ENCODE measurements around the gene NOL3. TPM values are rescaled to one million over a fixed set of nuclear protein-coding genes. Genes with fewer than 3 reads are reported as not detected.

NOL3 gene
- total RNA-seq, 1 experiment from 2014 or later: 8.5 TPM

DNA sequence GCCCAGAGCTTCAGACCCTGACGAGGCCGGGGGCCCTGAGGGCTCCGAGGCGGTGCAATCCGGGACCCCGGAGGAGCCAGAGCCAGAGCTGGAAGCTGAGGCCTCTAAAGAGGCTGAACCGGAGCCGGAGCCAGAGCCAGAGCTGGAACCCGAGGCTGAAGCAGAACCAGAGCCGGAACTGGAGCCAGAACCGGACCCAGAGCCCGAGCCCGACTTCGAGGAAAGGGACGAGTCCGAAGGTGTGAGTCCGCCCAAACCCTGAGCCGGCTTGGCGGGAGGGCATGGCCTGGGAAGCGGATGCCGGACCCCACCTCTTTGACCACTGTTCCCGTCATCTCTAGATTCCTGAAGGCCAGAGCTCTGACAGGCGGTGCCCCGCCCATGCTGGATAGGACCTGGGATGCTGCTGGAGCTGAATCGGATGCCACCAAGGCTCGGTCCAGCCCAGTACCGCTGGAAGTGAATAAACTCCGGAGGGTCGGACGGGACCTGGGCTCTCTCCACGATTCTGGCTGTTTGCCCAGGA is 4.4 kb downstream of the NOL3 start:
- H3K4me1 Mint-ChIP-seq: peaks cover 34% of the 10 kb centered on the region
- POLR2A ChIA-PET: interaction anchor here (1.1 to 1.6 kb wide), 4 partner anchors 10 to 52 kb away, joined by 3 to 6 read pairs (median 4); partner anchors contain the start of genes FBXL8, TMEM208 and TRADD
- ATAC-seq (no peak), DNase-seq (ENCODE audit: low spot score) (no peak)
- H3K9me3 Mint-ChIP-seq: no peaks in the 10 kb centered on the region
- no peak overlapping the region for H3K27ac Mint-ChIP-seq
- peaks cover 3% of the 10 kb centered on the region; the same call in 1 of the 2 replicates for H3K36me3 Mint-ChIP-seq
- peak overlapping the region; percentile 37 for H3K4me3 Mint-ChIP-seq
- no peak for TF ChIP-seq RORB (CRISPR knock-in tag; IDR thresholded peaks at IDR 0.05)
- TF ChIP-seq, protein P1, sequence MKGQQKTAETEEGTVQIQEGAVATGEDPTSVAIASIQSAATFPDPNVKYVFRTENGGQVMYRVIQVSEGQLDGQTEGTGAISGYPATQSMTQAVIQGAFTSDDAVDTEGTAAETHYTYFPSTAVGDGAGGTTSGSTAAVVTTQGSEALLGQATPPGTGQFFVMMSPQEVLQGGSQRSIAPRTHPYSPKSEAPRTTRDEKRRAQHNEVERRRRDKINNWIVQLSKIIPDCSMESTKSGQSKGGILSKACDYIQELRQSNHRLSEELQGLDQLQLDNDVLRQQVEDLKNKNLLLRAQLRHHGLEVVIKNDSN (CRISPR knock-in tag; IDR thresholded peaks at IDR 0.05): no peak
- TF ChIP-seq, protein P2, sequence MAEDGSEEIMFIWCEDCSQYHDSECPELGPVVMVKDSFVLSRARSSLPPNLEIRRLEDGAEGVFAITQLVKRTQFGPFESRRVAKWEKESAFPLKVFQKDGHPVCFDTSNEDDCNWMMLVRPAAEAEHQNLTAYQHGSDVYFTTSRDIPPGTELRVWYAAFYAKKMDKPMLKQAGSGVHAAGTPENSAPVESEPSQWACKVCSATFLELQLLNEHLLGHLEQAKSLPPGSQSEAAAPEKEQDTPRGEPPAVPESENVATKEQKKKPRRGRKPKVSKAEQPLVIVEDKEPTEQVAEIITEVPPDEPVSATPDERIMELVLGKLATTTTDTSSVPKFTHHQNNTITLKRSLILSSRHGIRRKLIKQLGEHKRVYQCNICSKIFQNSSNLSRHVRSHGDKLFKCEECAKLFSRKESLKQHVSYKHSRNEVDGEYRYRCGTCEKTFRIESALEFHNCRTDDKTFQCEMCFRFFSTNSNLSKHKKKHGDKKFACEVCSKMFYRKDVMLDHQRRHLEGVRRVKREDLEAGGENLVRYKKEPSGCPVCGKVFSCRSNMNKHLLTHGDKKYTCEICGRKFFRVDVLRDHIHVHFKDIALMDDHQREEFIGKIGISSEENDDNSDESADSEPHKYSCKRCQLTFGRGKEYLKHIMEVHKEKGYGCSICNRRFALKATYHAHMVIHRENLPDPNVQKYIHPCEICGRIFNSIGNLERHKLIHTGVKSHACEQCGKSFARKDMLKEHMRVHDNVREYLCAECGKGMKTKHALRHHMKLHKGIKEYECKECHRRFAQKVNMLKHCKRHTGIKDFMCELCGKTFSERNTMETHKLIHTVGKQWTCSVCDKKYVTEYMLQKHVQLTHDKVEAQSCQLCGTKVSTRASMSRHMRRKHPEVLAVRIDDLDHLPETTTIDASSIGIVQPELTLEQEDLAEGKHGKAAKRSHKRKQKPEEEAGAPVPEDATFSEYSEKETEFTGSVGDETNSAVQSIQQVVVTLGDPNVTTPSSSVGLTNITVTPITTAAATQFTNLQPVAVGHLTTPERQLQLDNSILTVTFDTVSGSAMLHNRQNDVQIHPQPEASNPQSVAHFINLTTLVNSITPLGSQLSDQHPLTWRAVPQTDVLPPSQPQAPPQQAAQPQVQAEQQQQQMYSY (CRISPR knock-in tag; IDR thresholded peaks at IDR 0.05): peak; percentile 49; the same call in 1 of the 2 replicates
- TF ChIP-seq ZNF121 (CRISPR knock-in tag; IDR thresholded peaks at IDR 0.05): no peak
- TF ChIP-seq, protein P3, sequence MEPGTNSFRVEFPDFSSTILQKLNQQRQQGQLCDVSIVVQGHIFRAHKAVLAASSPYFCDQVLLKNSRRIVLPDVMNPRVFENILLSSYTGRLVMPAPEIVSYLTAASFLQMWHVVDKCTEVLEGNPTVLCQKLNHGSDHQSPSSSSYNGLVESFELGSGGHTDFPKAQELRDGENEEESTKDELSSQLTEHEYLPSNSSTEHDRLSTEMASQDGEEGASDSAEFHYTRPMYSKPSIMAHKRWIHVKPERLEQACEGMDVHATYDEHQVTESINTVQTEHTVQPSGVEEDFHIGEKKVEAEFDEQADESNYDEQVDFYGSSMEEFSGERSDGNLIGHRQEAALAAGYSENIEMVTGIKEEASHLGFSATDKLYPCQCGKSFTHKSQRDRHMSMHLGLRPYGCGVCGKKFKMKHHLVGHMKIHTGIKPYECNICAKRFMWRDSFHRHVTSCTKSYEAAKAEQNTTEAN (CRISPR knock-in tag; IDR thresholded peaks at IDR 0.05): 0 out of 2 replicates have a peak, but pooled peaks have one; percentile 23
- no peak for TF ChIP-seq OVOL2 (CRISPR knock-in tag; IDR thresholded peaks at IDR 0.05; ENCODE audit: borderline replicate concordance)
- TF ChIP-seq JAZF1 (CRISPR knock-in tag; IDR thresholded peaks at IDR 0.05): no peak
- TF ChIP-seq ZNF396 (CRISPR knock-in tag; IDR thresholded peaks at IDR 0.05; ENCODE audit: borderline replicate concordance): no peak
- 0 out of 2 replicates have a peak, but pooled peaks have one; percentile 2 for TF ChIP-seq SP1 (CRISPR knock-in tag; conservative IDR thresholded peaks at IDR 0.05)
- CTCF ChIA-PET: interaction anchor here (0.5 to 15.6 kb wide), 11 partner anchors 9 to 691 kb away, joined by 3 to 386 read pairs (median 4); partner anchors contain the start of genes B3GNT9, ELMO3, FBXL8 and FHOD1
- H3K27me3 Mint-ChIP-seq (ENCODE audit: low read depth): peaks cover 81% of the 10 kb centered on the region

DNA sequence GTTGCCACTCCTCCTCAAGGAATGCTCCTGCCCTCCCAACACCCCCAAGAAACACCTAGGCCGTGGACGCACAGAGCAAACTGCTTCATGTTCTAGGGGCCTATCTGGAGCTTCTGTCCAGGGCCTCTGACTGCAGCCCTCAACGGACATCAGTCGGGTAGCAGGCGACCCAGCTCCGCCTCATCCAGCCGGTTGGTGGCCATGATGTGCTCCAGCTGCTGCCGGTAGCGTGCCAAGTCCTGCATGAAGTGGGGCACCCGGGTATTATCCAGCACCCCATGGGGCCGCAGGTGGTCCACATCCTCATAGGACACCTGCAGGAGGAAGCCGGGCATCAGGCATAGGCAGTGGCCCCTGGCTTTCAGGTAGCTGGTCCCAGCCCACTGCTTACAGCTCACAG is 6.3 kb downstream of the NOL3 start:
- ATAC-seq: no peak
- H3K36me3 Mint-ChIP-seq: peaks cover 3% of the 10 kb centered on the region; the same call in 1 of the 2 replicates
- peaks cover 68% of the 10 kb centered on the region for H3K27me3 Mint-ChIP-seq (ENCODE audit: low read depth)
- no peak overlapping the region for H3K27ac Mint-ChIP-seq
- no peaks in the 10 kb centered on the region for H3K9me3 Mint-ChIP-seq
- H3K4me3 Mint-ChIP-seq: no peak overlapping the region
- ChIA-PET POLR2A (no interaction called here), CTCF (interaction anchor here (1.7 to 15.6 kb wide), 4 partner anchors 8 to 70 kb away, joined by 3 to 386 read pairs (median 21); partner anchors contain the start of genes B3GNT9, FBXL8 and TRADD)
- H3K4me1 Mint-ChIP-seq: peaks cover 24% of the 10 kb centered on the region
- no peak for DNase-seq (ENCODE audit: low spot score)
- TF ChIP-seq CREM (CRISPR knock-in tag; IDR thresholded peaks at IDR 0.05) (no peak), RORB (CRISPR knock-in tag; IDR thresholded peaks at IDR 0.05) (no peak), AFF4 (CRISPR knock-in tag; IDR thresholded peaks at IDR 0.05; ENCODE audit: borderline replicate concordance) (no peak), TCF7 (CRISPR knock-in tag; IDR thresholded peaks at IDR 0.05; ENCODE audit: low read depth) (no peak), HMGXB4 (CRISPR knock-in tag; IDR thresholded peaks at IDR 0.05) (no peak), SOX15 (CRISPR knock-in tag; IDR thresholded peaks at IDR 0.05) (no peak), ZNF671 (CRISPR knock-in tag; IDR thresholded peaks at IDR 0.05) (no peak), MYBL2 (CRISPR knock-in tag; IDR thresholded peaks at IDR 0.05) (no peak), ZBTB21 (CRISPR knock-in tag; IDR thresholded peaks at IDR 0.05; ENCODE audit: borderline replicate concordance) (no peak)
- TF ChIP-seq, protein P4, sequence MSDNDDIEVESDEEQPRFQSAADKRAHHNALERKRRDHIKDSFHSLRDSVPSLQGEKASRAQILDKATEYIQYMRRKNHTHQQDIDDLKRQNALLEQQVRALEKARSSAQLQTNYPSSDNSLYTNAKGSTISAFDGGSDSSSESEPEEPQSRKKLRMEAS (CRISPR knock-in tag; IDR thresholded peaks at IDR 0.05): no peak
- TF ChIP-seq, protein P5, sequence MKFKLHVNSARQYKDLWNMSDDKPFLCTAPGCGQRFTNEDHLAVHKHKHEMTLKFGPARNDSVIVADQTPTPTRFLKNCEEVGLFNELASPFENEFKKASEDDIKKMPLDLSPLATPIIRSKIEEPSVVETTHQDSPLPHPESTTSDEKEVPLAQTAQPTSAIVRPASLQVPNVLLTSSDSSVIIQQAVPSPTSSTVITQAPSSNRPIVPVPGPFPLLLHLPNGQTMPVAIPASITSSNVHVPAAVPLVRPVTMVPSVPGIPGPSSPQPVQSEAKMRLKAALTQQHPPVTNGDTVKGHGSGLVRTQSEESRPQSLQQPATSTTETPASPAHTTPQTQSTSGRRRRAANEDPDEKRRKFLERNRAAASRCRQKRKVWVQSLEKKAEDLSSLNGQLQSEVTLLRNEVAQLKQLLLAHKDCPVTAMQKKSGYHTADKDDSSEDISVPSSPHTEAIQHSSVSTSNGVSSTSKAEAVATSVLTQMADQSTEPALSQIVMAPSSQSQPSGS (CRISPR knock-in tag; IDR thresholded peaks at IDR 0.05; ENCODE audit: borderline replicate concordance, low read depth): no peak
- TF ChIP-seq, protein P6, sequence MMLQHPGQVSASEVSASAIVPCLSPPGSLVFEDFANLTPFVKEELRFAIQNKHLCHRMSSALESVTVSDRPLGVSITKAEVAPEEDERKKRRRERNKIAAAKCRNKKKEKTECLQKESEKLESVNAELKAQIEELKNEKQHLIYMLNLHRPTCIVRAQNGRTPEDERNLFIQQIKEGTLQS (CRISPR knock-in tag; conservative IDR thresholded peaks at IDR 0.05): no peak
